AG04450 (cell line): ENCODE measurements around the gene TM4SF4. TPM values are rescaled to one million over a fixed set of nuclear protein-coding genes. Genes with fewer than 3 reads are reported as not detected.

Source experiments
- CTCF ChIA-PET: fragments of 300-600, 350-600 bp; formaldehyde crosslinking; extraction: SDS; loops from one replicate; lab custom pipeline; 2022; ENCODE audit warnings: antibody characterized with exemption, inconsistent platforms; lab: Charles Lee
- POLR2A ChIA-PET: fragments of 350-600 bp; formaldehyde crosslinking; extraction: SDS; loops from one replicate; lab custom pipeline; 2021; ENCODE audit warnings: antibody characterized with exemption, inconsistent platforms; lab: Yijun Ruan, JAX
- DNase-seq: peaks from one replicate; pipeline ENCODE4 v3.0.0-alpha.2; 2011; ENCODE audit warnings: low read depth, low spot score
- H3K27ac ChIP-seq: one replicate; pipeline ENCODE4 v1.5.1; 2012; ENCODE audit warnings: low read depth, low read length, control low read depth
- H3K27me3 ChIP-seq: one replicate; pipeline ENCODE4 v1.6.0; 2012; ENCODE audit warnings: low read length; ENCODE audit not compliant: control insufficient read depth, insufficient read depth
- H3K4me3 ChIP-seq: 2 replicates; pipeline ENCODE4 v1.5.1; 2011; ENCODE audit warnings: mild to moderate bottlenecking, low read depth, low read length, control low read depth
- H3K9me3 ChIP-seq: 2 replicates; pipeline ENCODE4 v1.5.1; 2012; ENCODE audit warnings: low read length; ENCODE audit not compliant: control insufficient read depth, insufficient read depth
- polyA plus RNA-seq: library from polyadenylated mRNA; depleted of rRNA; stranded (reverse); fragments of >200 nt; gene quantifications from 2 replicates; pipeline ENCODE4 v1.2.3, GENCODE V29; 2011
- TF ChIP-seq, protein P1 (sequence below): IDR thresholded peaks from 2 replicates; pipeline ENCODE4 v1.5.1; 2011; ENCODE audit warnings: low read depth, low read length, control low read depth, inconsistent platforms

Gene TM4SF4
- polyA plus RNA-seq, 1 experiment, result 0.32 TPM

DNA sequence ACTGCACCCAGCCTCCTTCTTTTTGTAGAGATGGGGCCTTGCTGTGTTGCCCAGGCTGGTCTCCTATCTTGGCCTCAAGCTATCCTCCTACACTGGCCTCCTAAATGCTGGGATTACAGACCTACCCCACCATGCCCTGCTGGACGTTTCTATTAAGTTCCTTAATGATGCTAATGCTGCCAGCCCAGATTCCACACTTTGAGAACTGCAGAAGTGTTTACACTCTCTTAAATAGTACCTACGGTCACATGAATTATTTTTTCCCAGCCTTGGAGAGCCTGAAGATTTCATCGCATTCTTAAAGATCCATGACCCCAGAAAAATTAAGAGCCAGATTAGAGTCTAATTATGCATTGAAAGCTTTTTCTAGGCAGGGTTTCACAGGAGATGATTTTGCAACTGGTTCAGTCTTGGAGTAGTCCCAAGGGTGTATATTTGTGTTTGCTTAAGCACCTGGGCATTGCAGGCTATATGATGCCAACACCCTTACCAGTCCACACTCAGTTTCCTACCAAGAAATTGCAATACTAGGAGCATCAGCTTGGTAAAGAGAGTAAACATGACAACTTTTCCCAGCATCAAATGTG is 36.6 kb downstream of the TM4SF4 start:
- no peaks in the 10 kb centered on the region for H3K27me3 ChIP-seq
- CTCF ChIA-PET, result interaction anchor here (0.5 to 6.7 kb wide), 6 partner anchors 21 to 297 kb away, joined by 3 to 89 read pairs (median 9); no protein-coding TSS in a partner anchor
- H3K27ac ChIP-seq, result no peak overlapping the region
- POLR2A ChIA-PET, result no interaction called here
- H3K4me3 ChIP-seq, result no peak overlapping the region
- H3K9me3 ChIP-seq, result no peaks in the 10 kb centered on the region
- TF ChIP-seq, protein P1, sequence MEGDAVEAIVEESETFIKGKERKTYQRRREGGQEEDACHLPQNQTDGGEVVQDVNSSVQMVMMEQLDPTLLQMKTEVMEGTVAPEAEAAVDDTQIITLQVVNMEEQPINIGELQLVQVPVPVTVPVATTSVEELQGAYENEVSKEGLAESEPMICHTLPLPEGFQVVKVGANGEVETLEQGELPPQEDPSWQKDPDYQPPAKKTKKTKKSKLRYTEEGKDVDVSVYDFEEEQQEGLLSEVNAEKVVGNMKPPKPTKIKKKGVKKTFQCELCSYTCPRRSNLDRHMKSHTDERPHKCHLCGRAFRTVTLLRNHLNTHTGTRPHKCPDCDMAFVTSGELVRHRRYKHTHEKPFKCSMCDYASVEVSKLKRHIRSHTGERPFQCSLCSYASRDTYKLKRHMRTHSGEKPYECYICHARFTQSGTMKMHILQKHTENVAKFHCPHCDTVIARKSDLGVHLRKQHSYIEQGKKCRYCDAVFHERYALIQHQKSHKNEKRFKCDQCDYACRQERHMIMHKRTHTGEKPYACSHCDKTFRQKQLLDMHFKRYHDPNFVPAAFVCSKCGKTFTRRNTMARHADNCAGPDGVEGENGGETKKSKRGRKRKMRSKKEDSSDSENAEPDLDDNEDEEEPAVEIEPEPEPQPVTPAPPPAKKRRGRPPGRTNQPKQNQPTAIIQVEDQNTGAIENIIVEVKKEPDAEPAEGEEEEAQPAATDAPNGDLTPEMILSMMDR, result no peak
- no peak for DNase-seq

DNA sequence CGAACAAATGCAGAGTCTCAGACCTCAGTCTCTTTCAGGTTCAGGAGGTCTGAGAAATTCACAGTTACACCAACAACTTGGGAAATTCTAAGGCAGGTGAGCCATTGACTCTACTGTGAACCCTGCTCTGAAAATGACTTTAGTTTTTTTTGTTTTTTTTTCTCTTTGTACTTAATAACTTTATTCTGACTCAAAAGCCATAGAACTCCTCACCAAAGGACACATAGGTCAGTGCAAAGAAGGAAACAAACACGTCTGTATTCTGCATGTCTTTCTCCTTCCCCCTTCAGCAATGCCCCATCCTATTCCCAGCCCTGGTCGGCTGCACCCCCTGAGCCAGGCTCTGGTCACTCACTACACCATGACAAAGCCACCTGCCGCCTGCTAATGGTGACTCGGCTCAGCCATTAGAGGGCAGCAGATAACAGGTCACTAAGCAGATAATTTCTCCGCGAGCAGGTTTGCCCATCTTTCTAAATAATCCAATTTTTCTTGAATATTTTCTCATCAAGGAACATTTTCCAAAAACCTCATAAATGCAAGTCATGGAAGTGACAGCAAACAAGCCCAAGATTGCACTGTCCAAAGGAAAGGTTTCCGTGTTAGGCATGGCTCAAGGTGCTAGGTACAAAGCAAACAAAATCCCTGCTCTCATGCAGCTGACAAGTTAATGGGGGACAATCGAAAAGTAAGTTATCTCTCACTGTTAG is 37.7 kb downstream of the TM4SF4 start:
- TF ChIP-seq, protein P1, result peak; percentile 79
- Histone ChIP-seq H3K9me3 (no peaks in the 10 kb centered on the region), H3K27ac (no peak overlapping the region), H3K4me3 (no peak overlapping the region), H3K27me3 (no peaks in the 10 kb centered on the region)
- ChIA-PET POLR2A (interaction anchor here (1.6 kb wide), 1 partner anchor 146 kb away, joined by 9 read pairs; the partner anchor contains the start of gene WWTR1), CTCF (interaction anchor here (0.5 to 6.7 kb wide), 13 partner anchors 10 to 296 kb away, joined by 3 to 89 read pairs (median 4); no protein-coding TSS in a partner anchor)
- DNase-seq, result no peak

DNA sequence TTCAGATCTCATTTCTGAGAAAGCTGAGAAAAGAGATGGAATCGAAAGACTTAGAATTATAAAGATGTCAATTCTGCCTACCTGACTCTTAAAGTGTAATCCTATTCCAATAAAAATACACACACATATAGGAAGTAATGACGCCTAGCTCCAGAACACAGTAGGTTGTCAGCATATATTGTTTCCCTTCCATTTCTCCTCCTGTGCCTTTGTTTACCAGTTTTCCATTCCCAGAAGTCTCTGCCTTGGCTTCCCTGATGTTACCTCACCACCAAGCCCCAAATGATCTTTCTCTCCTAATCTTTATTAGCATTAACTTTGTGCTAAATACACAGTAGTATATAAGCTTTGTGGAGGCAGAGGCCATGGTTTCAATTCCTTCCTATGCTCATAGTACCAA is 40.0 kb downstream of the TM4SF4 start:
- H3K4me3 ChIP-seq, result no peak overlapping the region
- no peaks in the 10 kb centered on the region for H3K9me3 ChIP-seq
- ChIA-PET CTCF (interaction anchor here (0.9 to 6.7 kb wide), 8 partner anchors 16 to 294 kb away, joined by 3 to 89 read pairs (median 7); no protein-coding TSS in a partner anchor), POLR2A (no interaction called here)
- TF ChIP-seq, protein P1, result no peak
- H3K27ac ChIP-seq, result no peak overlapping the region
- H3K27me3 ChIP-seq, result no peaks in the 10 kb centered on the region
- no peak for DNase-seq

DNA sequence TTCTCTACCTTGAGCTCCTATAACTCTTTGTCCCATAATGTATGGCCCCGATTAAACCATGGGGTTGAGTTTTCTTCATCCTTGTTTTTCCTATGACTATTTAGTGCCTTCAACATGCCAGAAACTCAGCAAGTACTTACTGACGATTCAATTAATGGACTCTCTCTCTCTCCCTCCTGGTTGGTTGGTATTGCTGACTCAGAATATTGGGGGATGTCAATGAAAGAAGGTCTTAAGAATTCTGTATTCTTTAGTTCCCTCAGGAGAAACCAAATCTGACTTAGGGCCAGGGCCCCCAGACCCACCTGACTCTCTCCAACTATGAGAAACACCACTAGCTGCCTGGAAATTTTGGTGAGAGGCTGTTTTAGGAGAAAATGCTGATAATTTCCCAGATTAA is 40.8 kb downstream of the TM4SF4 start:
- Histone ChIP-seq H3K9me3 (no peaks in the 10 kb centered on the region), H3K27me3 (no peaks in the 10 kb centered on the region), H3K4me3 (no peak overlapping the region), H3K27ac (no peak overlapping the region)
- TF ChIP-seq, protein P1, result no peak
- POLR2A ChIA-PET, result no interaction called here
- no peak for DNase-seq
- CTCF ChIA-PET, result interaction anchor here (1.5 to 6.7 kb wide), 3 partner anchors 144 to 256 kb away, joined by 3 to 89 read pairs (median 22); no protein-coding TSS in a partner anchor

DNA sequence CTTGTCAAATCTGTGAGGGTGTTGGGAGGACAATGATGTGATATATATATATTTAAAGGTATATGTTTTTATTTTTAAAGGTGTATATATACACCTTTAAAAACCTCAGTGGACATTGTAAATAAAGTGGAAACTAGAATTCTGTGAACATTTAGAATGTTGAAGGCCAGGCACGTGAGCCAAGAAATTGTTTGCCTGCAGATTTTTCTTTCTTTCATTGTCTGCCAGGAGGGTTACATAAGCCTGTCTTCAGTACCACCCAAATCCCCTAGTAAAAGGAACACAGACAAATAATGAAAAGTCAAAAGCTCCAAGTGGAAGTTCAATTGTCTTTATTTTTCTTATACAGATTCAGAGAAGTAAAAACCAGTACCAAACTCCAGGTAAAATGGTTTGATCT is 42.4 kb downstream of the TM4SF4 start:
- no peak overlapping the region for H3K27ac ChIP-seq
- no peak overlapping the region for H3K4me3 ChIP-seq
- CTCF ChIA-PET, result interaction anchor here (0.8 to 2.7 kb wide), 4 partner anchors 14 to 291 kb away, joined by 3 to 11 read pairs (median 6); no protein-coding TSS in a partner anchor
- no peaks in the 10 kb centered on the region for H3K27me3 ChIP-seq
- H3K9me3 ChIP-seq, result no peaks in the 10 kb centered on the region
- no peak for DNase-seq
- TF ChIP-seq, protein P1, result no peak
- POLR2A ChIA-PET, result no interaction called here
